Spleen (tissue), 7 donors: ENCODE measurements around the gene LCOR.

Experiments
- POLR2A ChIP-seq, 3 donors: fragments of 450-650 bp; IDR thresholded peaks; one replicate each; pipeline ENCODE4 v1.5.1; 2017; ENCODE audit warnings: antibody characterized with exemption in 3 of 3, mild to moderate bottlenecking in 1 of 3
- POLR2AphosphoS5 ChIP-seq, 3 donors: sonication (generic); formaldehyde crosslinking; IDR thresholded peaks; one replicate each; pipeline ENCODE4 v1.5.1; 2017; ENCODE audit warnings: antibody characterized with exemption in 3 of 3
- TF ChIP-seq, protein P1 (sequence below), 11 experiments: fragments of 200-600 bp in 7 of 11; fragments of 450-650 bp in 4 of 11; sonication (generic) in 4 of 11; IDR thresholded peaks in 8 of 11; conservative IDR thresholded peaks in 3 of 11; 1 replicate in 7 of 11; 2 replicates in 4 of 11; pipeline versions ENCODE4 v1.4.0 to v1.8.0; 2016 to 2021; ENCODE audit warnings: antibody characterized with exemption in 11 of 11, inconsistent platforms in 4 of 11, mild to moderate bottlenecking in 1 of 11
- donor health status: DM: no; HTN: no; CAD: no; lungs with moderate emphysema.
- donor health status: DM: no; HTN: no; CAD: no.
- donor health status: DM: no; HTN: no; CAD: no.

DNA sequence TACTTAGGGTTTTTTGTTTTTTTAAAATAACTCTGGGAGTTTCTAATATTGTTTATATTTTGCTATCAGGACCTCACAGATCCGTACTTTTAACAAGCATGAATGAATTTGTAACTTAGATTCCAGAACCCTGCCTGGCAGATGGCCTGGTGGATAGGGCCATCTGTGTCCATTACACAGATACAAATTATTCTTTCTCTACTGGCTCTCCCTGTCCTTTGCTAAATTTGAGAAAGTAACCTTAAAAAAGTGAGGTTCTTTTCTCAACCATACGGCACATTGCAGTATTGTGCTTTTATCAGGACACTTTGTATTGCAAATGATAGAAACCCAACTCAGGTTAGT, 26.6 kb downstream of the LCOR start:
- no peak for TF ChIP-seq POLR2A (IDR thresholded peaks at IDR 0.05)
- no peak for TF ChIP-seq POLR2AphosphoS5 (IDR thresholded peaks at IDR 0.05)
- TF ChIP-seq, protein P1, sequence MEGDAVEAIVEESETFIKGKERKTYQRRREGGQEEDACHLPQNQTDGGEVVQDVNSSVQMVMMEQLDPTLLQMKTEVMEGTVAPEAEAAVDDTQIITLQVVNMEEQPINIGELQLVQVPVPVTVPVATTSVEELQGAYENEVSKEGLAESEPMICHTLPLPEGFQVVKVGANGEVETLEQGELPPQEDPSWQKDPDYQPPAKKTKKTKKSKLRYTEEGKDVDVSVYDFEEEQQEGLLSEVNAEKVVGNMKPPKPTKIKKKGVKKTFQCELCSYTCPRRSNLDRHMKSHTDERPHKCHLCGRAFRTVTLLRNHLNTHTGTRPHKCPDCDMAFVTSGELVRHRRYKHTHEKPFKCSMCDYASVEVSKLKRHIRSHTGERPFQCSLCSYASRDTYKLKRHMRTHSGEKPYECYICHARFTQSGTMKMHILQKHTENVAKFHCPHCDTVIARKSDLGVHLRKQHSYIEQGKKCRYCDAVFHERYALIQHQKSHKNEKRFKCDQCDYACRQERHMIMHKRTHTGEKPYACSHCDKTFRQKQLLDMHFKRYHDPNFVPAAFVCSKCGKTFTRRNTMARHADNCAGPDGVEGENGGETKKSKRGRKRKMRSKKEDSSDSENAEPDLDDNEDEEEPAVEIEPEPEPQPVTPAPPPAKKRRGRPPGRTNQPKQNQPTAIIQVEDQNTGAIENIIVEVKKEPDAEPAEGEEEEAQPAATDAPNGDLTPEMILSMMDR (IDR thresholded peaks at IDR 0.05 in 8 of 11, conservative IDR thresholded peaks at IDR 0.05 in 3 of 11), result no peak
